Measurements from ENCODE around the gene ACLY. TPM values are rescaled to one million over a fixed set of nuclear protein-coding genes. Genes with fewer than 3 reads are reported as not detected.

Gene ACLY
- total RNA-seq, 2 experiments from 2014 or later: 177 to 185 TPM

GRCh38 chr17:41919840-41920579 lies 1.3 kb upstream of the ACLY start:
- CTCF ChIA-PET: no interaction called here
- peaks cover 18% of the 10 kb centered on the region for H3K36me3 Mint-ChIP-seq (ENCODE audit: low read depth)
- ATAC-seq (no peak), DNase-seq (no peak)
- H3K4me1 Mint-ChIP-seq (ENCODE audit: low read depth): peaks cover 30% of the 10 kb centered on the region
- peak overlapping the region; percentile 32 for H3K27ac Mint-ChIP-seq
- POLR2A ChIA-PET: interaction anchor here (2.5 to 2.9 kb wide), 2 partner anchors 9 to 46 kb away, joined by 9 to 49 read pairs; partner anchors contain the start of genes CNP and ODAD4
- no peaks in the 10 kb centered on the region for H3K9me3 Mint-ChIP-seq (ENCODE audit: insufficient read depth)
- peak overlapping the region; percentile 93 for H3K4me3 Mint-ChIP-seq
- H3K27me3 Mint-ChIP-seq (ENCODE audit: low read depth): no peaks in the 10 kb centered on the region

- Mint-ChIP-seq H3K36me3 (ENCODE audit: low read depth) (peaks cover 21% of the 10 kb centered on the region), H3K9me3 (ENCODE audit: insufficient read depth) (no peaks in the 10 kb centered on the region), H3K27me3 (ENCODE audit: low read depth) (no peaks in the 10 kb centered on the region), H3K4me3 (peak overlapping the region; percentile 93), H3K4me1 (ENCODE audit: low read depth) (peaks cover 37% of the 10 kb centered on the region), H3K27ac (peak overlapping the region; percentile 95)
- ATAC-seq (peak; percentile 24), DNase-seq (no peak)
- POLR2A ChIA-PET: interaction anchor here (1.5 to 2.9 kb wide), 7 partner anchors 10 to 230 kb away, joined by 8 to 49 read pairs (median 9); partner anchors contain the start of genes CNP, DHX58, EIF1 and KLHL11
- CTCF ChIA-PET: interaction anchor here (0.8 to 1.6 kb wide), 2 partner anchors 11 to 44 kb away, joined by 8 to 13 read pairs; partner anchors contain the start of gene ODAD4
Observed at GRCh38 chr17:41919165-41919817, 540 bp upstream of the ACLY start.

- Mint-ChIP-seq H3K4me3 (peak overlapping the region; percentile 93), H3K27ac (peak overlapping the region; percentile 95), H3K27me3 (ENCODE audit: low read depth) (no peaks in the 10 kb centered on the region), H3K36me3 (ENCODE audit: low read depth) (peaks cover 31% of the 10 kb centered on the region), H3K4me1 (ENCODE audit: low read depth) (peaks cover 44% of the 10 kb centered on the region), H3K9me3 (ENCODE audit: insufficient read depth) (no peaks in the 10 kb centered on the region)
- ATAC-seq (peak; percentile 15), DNase-seq (peak; percentile 45)
- POLR2A ChIA-PET: interaction anchor here (0.8 to 2.9 kb wide), 10 partner anchors 8 to 692 kb away, joined by 3 to 49 read pairs (median 8); partner anchors contain the start of genes CNP, DHX58, DNAJC7 and EIF1
- CTCF ChIA-PET: interaction anchor here (1.0 to 1.6 kb wide), 5 partner anchors 8 to 201 kb away, joined by 3 to 13 read pairs (median 4); partner anchors contain the start of genes DNAJC7 and ODAD4
Observed at GRCh38 chr17:41917679-41918313, 955 bp downstream of the ACLY start.

GRCh38 chr17:41917192-41917591 lies 1.6 kb downstream of the ACLY start:
- Mint-ChIP-seq H3K4me3 (peak overlapping the region; percentile 93), H3K36me3 (ENCODE audit: low read depth) (peaks cover 37% of the 10 kb centered on the region), H3K4me1 (ENCODE audit: low read depth) (peaks cover 44% of the 10 kb centered on the region), H3K9me3 (ENCODE audit: insufficient read depth) (no peaks in the 10 kb centered on the region), H3K27me3 (ENCODE audit: low read depth) (no peaks in the 10 kb centered on the region), H3K27ac (peak overlapping the region; percentile 95)
- ChIA-PET POLR2A (interaction anchor here (1.1 to 2.9 kb wide), 5 partner anchors 12 to 693 kb away, joined by 3 to 49 read pairs (median 8); partner anchors contain the start of genes EIF1, KLHL11, ODAD4 and TUBG1), CTCF (interaction anchor here (0.5 to 1.5 kb wide), 3 partner anchors 9 to 270 kb away, joined by 3 to 4 read pairs (median 4); partner anchors contain the start of gene DNAJC7)
- DNase-seq: no peak
- ATAC-seq: no peak

- H3K27ac Mint-ChIP-seq: no peak overlapping the region
- ATAC-seq (no peak), DNase-seq (no peak)
- no peak overlapping the region for H3K4me3 Mint-ChIP-seq
- ChIA-PET CTCF (interaction anchor here (1.2 kb wide), 1 partner anchor 45 kb away, joined by 3 read pairs; no protein-coding TSS in a partner anchor), POLR2A (interaction anchor here (1.0 kb wide), 1 partner anchor 15 kb away, joined by 3 read pairs; the partner anchor contains the start of gene ODAD4)
- peaks cover 50% of the 10 kb centered on the region for H3K36me3 Mint-ChIP-seq (ENCODE audit: low read depth)
- H3K9me3 Mint-ChIP-seq (ENCODE audit: insufficient read depth): no peaks in the 10 kb centered on the region
- H3K4me1 Mint-ChIP-seq (ENCODE audit: low read depth): peaks cover 44% of the 10 kb centered on the region
- no peaks in the 10 kb centered on the region for H3K27me3 Mint-ChIP-seq (ENCODE audit: low read depth)
Observed at GRCh38 chr17:41915566-41915965, 3.2 kb downstream of the ACLY start.

GRCh38 chr17:41915020-41915419 lies 3.7 kb downstream of the ACLY start:
- Mint-ChIP-seq H3K27me3 (ENCODE audit: low read depth) (no peaks in the 10 kb centered on the region), H3K27ac (peak overlapping the region; percentile 50), H3K4me1 (ENCODE audit: low read depth) (peaks cover 41% of the 10 kb centered on the region), H3K36me3 (ENCODE audit: low read depth) (peaks cover 54% of the 10 kb centered on the region), H3K4me3 (no peak overlapping the region), H3K9me3 (ENCODE audit: insufficient read depth) (no peaks in the 10 kb centered on the region)
- ChIA-PET POLR2A (interaction anchor here (1.0 kb wide), 1 partner anchor 16 kb away, joined by 3 read pairs; the partner anchor contains the start of gene ODAD4), CTCF (interaction anchor here (1.2 kb wide), 2 partner anchors 45 to 219 kb away, joined by 3 read pairs; no protein-coding TSS in a partner anchor)
- ATAC-seq (no peak), DNase-seq (no peak)

GRCh38 chr17:41914358-41914766 lies 4.4 kb downstream of the ACLY start:
- peaks cover 60% of the 10 kb centered on the region for H3K36me3 Mint-ChIP-seq (ENCODE audit: low read depth)
- no peaks in the 10 kb centered on the region for H3K27me3 Mint-ChIP-seq (ENCODE audit: low read depth)
- DNase-seq: no peak
- H3K9me3 Mint-ChIP-seq (ENCODE audit: insufficient read depth): no peaks in the 10 kb centered on the region
- CTCF ChIA-PET: interaction anchor here (1.2 kb wide), 2 partner anchors 46 to 218 kb away, joined by 3 read pairs; no protein-coding TSS in a partner anchor
- peaks cover 38% of the 10 kb centered on the region for H3K4me1 Mint-ChIP-seq (ENCODE audit: low read depth)
- POLR2A ChIA-PET: interaction anchor here (0.6 kb wide), 1 partner anchor 12 kb away, joined by 3 read pairs; no protein-coding TSS in a partner anchor
- no peak for ATAC-seq
- H3K4me3 Mint-ChIP-seq: no peak overlapping the region
- no peak overlapping the region for H3K27ac Mint-ChIP-seq

GRCh38 chr17:41913798-41914197 lies 5.0 kb downstream of the ACLY start:
- CTCF ChIA-PET: interaction anchor here (1.2 kb wide), 1 partner anchor 218 kb away, joined by 3 read pairs; no protein-coding TSS in a partner anchor
- H3K27ac Mint-ChIP-seq: peak overlapping the region; percentile 23
- H3K27me3 Mint-ChIP-seq (ENCODE audit: low read depth): no peaks in the 10 kb centered on the region
- no peak for ATAC-seq
- peaks cover 36% of the 10 kb centered on the region for H3K4me1 Mint-ChIP-seq (ENCODE audit: low read depth)
- POLR2A ChIA-PET: interaction anchor here (0.6 kb wide), 1 partner anchor 12 kb away, joined by 3 read pairs; no protein-coding TSS in a partner anchor
- H3K4me3 Mint-ChIP-seq: no peak overlapping the region
- DNase-seq: no peak
- H3K36me3 Mint-ChIP-seq (ENCODE audit: low read depth): peaks cover 62% of the 10 kb centered on the region
- no peaks in the 10 kb centered on the region for H3K9me3 Mint-ChIP-seq (ENCODE audit: insufficient read depth)

- no peaks in the 10 kb centered on the region for H3K9me3 Mint-ChIP-seq (ENCODE audit: insufficient read depth)
- ChIA-PET POLR2A (interaction anchor here (1.2 kb wide), 1 partner anchor 48 kb away, joined by 5 read pairs; the partner anchor contains the start of gene KLHL11), CTCF (no interaction called here)
- H3K27me3 Mint-ChIP-seq (ENCODE audit: low read depth): no peaks in the 10 kb centered on the region
- ATAC-seq: no peak
- H3K36me3 Mint-ChIP-seq (ENCODE audit: low read depth): peaks cover 68% of the 10 kb centered on the region
- no peak overlapping the region for H3K27ac Mint-ChIP-seq
- H3K4me3 Mint-ChIP-seq: no peak overlapping the region
- no peak for DNase-seq
- peaks cover 36% of the 10 kb centered on the region for H3K4me1 Mint-ChIP-seq (ENCODE audit: low read depth)
Observed at GRCh38 chr17:41912925-41913324, 5.8 kb downstream of the ACLY start.

- H3K36me3 Mint-ChIP-seq (ENCODE audit: low read depth): peaks cover 67% of the 10 kb centered on the region
- no peak overlapping the region for H3K27ac Mint-ChIP-seq
- ChIA-PET CTCF (no interaction called here), POLR2A (no interaction called here)
- no peaks in the 10 kb centered on the region for H3K27me3 Mint-ChIP-seq (ENCODE audit: low read depth)
- peaks cover 20% of the 10 kb centered on the region for H3K4me1 Mint-ChIP-seq (ENCODE audit: low read depth)
- ATAC-seq (no peak), DNase-seq (no peak)
- no peak overlapping the region for H3K4me3 Mint-ChIP-seq
- H3K9me3 Mint-ChIP-seq (ENCODE audit: insufficient read depth): no peaks in the 10 kb centered on the region
Observed at GRCh38 chr17:41910701-41911391, 7.9 kb downstream of the ACLY start.
